Cardiac septum (tissue), 1 donor: ENCODE results near the gene CD300A. TPM values are rescaled to one million over a fixed set of nuclear protein-coding genes. Genes with fewer than 3 reads are reported as not detected.
"Not testable (repeated sequence)": the region's sequence is repeated elsewhere in the genome, so short reads cannot be mapped to it uniquely, and the experiment has no call there.

Experiments used
- DNase-seq: peaks from one replicate; pipeline ENCODE4 v3.0.0-alpha.2; 2020; ENCODE audit warnings: low spot score
- intact Hi-C: fragments of 100-400 bp; cut with DNase I; formaldehyde crosslinking; loops from one replicate; pipeline ENCODE4 v1.14.0; 2022
- total RNA-seq: library from RNA; stranded (reverse); fragmentation: NEBNext Ultra II Directional; extraction: Animal tissue kit (Norgen Biotek cat#: 25700); gene quantifications from one replicate; pipeline ENCODE4 v1.2.1, GENCODE V29; 2021
- donor health status: DM: no; HTN: no; CAD: no.

CD300A gene
- total RNA-seq, 1 donor from 2014 or later: 2.6 TPM

DNA sequence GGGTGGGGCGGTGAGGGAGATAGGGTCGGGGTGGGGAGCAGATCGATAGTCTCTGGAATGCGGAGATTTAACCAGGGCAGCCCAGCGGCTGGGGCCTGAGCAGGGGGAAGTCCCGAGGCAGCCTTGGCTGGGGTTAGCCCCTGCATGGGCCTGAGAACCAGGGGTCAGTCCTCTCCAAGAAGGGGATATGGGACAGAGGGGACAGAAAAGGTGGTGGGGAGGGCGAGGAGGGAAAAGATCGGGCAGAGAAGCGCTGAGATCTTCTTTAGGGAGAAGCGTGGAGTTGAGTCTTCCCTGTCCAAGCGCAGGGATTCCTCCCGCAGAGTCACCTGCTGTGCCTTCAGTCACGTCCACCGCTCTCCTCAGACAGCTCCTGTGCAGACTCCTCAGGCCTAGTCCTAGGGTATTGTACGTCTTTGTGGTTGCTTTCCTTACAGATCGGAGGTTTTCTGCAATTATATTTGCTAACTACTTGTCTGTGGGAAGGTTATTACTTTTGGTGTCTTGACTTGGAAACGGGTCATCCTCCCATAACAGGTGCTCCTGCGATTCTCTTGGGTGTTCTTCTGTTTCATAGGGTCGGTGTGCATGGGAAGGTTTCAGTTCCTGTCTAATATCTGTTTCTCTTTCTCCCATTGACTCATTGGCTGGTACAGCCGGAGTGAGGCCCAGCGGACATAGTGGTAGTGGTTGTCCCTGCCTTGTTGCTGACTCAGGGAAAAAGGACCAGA is 952 bp downstream of the CD300A start:
- intact Hi-C loops: no loop called here
- DNase-seq: no peak

DNA sequence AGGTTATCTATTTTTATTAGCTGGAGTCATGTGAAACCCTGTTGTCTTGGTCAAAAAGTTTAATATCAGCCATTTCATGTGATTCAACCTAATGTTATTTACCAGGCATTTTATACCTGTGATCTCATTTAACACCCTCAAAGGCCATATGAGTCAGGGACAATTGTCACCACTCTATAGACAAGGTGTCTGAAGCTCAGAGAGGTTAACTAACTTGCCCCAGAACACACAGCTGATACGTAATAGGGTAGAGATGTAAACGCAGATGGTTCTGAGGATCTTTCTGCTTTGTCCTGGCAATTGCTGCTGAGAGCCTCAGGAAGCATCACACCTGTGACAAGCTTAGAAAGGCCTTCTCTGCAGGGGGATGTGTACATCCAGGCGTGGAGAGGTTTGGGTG is 4.9 kb downstream of the CD300A start:
- intact Hi-C loops: no loop called here
- no peak for DNase-seq

DNA sequence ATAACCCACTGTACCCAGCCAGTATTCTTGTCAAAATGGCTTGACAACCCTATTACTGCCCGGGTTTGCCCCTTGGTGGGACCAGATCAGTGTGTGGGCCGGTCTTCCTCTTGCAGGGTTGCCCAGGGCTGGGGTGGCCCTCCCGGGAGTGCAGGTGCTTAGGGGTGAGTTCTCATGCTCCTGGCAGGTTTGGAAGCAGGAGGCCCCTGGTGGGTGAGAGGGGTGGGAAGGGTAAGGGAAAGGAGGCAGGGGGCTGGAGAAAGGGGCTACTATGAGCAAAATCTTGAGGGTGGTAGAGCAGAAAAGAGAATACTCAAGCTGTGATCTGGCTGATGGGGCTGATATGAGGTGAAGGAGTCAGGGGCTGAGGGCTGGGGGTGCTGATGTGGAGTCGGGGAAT is 6.5 kb downstream of the CD300A start:
- intact Hi-C loops: no loop called here
- no peak for DNase-seq

DNA sequence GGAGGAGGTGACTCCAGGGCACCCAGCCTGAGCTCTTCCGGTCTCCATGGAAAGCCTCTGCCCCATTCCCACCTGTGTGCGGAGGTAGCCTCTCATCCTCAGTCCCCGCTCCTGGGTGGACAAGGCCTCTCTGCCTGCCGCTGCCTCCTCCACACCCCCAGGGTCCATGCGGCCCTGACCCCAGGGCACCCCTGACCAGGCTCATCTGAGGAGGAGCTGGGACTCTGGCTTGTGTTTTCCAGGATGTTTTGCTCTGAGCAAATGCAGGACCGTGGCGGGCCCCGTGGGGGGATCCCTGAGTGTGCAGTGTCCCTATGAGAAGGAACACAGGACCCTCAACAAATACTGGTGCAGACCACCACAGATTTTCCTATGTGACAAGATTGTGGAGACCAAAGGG is 6.9 kb downstream of the CD300A start:
- DNase-seq: no peak
- intact Hi-C loops: no loop called here

DNA sequence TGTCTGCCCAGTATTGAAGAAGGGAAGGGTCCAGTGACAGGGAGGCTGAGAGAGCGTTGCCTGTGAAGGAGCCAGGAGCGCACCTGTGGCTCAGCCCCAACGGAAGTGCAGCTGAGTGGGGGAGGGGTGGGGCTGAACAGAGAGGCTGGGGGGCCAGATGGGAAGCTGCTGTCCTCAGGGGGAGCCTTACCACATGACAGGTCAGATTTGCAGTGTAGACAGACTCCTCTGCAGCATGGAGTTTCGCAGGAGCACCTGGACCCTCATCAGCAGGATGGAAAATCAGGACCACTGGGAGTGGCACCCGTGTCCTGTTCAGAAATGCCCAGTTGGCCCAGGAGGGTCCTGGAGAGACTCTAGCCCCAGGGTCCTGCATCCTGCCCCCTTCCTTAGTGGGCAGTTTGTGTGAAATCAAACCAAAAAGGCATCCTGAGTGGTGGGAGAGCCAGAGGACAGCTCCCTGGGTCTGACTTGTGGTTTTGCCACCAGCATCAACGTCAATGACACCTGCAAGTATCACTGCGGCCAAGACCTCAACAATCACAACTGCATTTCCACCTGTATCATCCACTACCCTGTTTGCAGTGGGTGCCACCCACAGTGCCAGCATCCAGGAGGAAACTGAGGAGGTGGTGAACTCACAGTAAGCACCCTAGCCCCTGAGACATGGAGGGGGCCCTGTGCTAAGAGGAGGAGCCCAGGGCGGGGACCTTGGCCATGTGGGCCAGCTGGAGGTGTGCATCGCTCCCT is 7.8 kb downstream of the CD300A start:
- intact Hi-C loops: no loop called here
- no peak for DNase-seq

DNA sequence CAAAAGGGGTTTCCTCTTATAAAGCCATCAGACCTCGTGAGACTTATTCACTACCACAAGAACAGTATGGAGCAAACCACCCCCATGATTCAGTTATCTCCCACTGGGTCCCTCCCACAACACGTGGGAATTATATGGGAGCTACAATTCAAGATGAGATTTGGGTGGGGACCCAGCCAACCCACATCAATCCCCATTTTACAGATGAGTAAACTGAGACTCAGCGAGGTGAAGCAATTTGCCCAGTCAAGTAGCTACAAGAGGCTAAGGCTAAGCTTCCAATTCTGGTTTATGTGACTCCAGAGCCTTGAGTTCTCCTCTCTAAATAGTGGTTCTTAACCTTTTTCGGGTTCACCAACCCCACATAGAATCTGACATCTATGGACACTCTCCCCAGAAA is 8.8 kb downstream of the CD300A start:
- DNase-seq: no peak
- intact Hi-C loops: no loop called here

DNA sequence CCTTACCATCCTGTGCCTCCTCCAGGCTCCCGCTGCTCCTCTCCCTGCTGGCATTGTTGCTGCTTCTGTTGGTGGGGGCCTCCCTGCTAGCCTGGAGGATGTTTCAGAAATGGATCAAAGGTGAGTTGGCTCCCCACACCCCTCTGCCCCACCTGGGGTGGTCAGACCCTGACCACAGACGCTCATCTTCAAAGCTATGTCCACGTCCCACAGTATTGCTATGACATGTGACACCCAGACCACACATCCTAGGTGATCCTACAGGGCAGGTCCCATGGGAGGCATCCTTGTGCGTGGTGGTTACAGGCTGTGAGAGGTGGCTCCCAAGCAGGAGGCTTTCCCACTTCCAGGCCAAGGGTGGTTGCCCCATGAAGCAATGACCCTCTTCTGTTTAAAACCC is 11.0 kb downstream of the CD300A start:
- intact Hi-C loops: no loop called here
- no peak for DNase-seq

DNA sequence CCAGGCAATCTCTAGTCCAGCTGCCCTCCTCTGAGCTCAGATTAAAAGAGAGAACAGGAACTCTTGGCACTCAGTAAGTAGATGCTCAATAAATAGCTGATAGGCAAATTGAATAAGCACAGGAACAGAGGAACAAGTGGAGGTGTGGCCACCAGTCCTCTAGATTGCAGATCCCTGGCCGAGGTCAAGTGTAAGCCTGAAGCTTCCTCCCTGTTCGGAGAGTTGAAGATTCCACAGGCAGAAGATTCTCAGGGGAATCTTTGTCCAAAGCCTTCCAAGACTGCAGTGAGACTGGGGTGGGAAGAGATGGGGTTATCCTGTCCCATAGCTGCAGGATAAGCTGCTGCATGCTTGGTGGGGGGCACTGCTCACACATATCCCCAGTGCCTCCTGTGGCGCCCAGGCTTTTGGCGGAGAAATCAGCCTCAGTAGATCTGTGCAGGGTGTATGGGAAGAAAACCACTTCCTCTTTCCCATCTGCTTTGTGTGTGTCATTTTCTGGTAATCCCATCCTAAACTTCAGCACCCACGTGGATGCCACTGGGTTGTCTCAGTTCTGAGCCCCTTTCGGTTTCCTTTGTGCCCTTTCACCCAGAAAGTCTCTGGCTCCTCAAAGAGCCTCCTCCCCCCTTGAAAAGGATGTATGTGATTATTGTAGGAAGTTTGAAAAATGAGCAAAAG is 12.1 kb downstream of the CD300A start:
- intact Hi-C loops: no loop called here
- no peak for DNase-seq

DNA sequence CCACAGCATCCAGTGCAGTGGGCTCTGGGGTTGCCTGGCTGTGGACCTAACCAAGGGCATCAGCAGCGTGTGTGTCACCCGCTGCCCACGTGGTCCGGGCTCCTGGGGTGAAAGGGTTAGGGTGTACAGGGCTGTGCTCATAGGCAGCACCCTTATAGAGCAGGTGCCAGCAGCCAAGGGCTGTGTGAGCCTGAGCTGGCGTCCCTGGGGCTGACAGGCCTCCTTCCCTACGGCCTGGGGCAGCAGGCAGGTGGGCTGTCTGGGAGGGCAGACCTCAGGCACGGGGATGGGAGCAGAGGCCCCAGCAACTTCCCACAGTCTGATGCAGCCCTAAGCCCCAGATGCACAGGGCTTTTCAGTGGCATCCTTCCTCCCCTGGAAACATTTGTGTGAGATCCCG is 13.9 kb downstream of the CD300A start:
- intact Hi-C loops: no loop called here
- DNase-seq: no peak

DNA sequence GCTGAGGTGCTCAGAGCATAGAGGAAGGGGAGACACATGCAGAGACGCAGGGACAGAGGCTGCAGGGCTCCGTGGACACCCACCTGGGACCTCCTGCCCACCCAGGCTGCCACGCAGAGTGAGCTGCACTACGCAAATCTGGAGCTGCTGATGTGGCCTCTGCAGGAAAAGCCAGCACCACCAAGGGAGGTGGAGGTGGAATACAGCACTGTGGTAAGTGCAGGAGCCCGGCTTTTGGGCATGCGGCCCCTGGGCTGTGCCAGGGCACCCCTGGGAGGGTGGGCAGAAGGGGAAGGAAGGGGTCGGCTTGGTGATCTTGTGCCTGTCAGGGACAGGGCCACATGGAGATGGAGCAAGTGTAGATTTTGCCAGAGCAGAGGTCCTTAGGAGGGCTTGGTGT is 15.2 kb downstream of the CD300A start:
- DNase-seq: no peak
- intact Hi-C loops: no loop called here

DNA sequence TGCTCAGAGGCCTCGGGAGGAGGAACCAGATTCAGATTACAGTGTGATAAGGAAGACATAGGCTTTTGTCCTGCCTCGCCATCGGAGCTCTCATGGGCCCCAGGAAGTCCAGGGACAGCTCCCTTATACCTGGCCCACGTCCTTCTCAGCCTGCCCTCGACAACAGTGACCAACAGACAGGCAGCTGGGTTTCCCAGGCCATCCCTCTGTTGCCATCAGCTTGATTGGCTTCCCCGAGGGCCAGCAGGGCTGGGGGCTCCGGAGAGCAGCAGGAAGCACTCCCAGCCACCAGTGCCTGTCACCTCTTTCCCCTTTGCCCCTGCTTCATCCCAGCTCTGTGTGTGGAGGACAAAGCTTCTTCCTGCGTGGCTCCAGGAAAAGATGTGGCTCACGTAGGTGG is 17.6 kb downstream of the CD300A start:
- DNase-seq: peak; percentile 60
- intact Hi-C loops: no loop called here

DNA sequence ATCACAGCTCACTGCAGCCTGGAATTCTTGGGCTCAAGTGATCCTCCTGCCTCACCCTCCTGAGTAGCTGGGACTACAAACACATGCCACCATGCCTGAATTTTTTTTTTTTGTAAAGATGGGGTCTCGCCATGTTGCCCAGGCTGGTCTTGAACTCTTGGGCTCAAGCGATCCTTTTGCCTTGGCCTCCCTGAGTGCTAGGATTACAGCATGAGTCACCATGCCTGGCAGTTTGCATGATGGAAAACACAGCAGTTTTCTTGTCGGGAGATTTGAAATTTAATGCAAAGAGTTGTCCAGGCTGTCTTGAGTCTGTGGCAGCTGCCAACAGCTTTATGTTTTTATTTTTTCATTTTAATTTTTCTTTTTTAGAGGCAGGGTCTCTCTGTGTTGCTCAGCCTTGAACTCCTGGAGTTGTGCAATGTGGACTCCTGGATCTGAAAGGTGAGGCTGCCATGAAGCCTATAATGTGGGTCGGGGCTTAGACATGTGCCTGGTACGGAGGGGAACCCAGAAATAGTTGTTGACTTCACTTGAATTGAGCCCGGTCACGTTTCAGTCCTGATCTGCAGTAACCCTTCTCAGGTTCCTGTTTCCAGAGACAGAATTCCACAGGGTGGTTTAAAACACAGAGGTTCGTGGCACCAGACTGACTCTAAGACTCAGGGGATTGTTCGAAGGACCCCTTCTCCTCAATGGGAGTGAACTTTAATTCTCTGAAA is 18.7 kb downstream of the CD300A start:
- no peak for DNase-seq
- intact Hi-C loops: loop anchor here (1.0 kb wide), 1 partner anchor 19 kb away; the partner anchor contains the start of gene CD300A

DNA sequence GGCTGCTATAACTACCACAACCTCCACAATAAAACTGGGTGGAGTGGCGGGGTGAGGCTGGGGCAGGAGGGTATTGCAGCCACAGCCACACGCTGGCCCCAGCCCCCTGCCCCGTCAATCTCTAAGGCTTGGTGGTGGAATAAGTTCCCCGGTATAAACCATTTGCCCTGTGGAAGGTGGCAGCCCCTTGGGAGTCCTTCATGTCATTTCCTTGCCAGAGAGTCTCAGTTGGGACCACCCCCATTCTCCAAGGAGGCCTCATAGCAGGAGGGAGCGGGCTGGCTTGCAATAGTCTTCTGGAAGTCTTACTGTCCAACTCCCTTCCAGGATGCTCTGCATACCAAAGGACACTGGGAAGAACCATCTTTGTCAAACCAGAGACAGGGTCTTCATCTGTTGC is 19.4 kb downstream of the CD300A start:
- intact Hi-C loops: loop anchor here (1.0 kb wide), 1 partner anchor 20 kb away; the partner anchor contains the start of gene CD300A
- peak; percentile 50 for DNase-seq

DNA sequence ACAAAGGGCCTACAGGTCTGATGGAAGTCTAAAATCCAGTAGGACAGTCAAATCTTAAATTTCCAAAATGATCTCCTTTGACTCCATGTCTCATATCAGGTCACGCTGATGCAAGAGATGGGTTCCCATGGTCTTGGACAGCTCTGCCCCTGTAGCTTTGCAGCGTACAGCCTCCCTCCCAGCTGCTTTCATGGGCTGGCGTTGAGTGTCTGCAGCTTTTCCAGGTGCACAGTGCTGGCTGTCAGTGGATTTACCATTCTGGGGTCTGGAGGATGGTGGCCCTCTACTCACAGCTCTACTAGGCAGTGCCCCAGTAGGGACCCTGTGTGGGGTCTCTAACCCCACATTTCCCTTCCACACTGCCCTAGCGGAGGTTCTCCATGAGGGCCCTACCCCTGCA is 21.8 kb downstream of the CD300A start:
- intact Hi-C loops, DNase-seq: not testable (repeated sequence)

DNA sequence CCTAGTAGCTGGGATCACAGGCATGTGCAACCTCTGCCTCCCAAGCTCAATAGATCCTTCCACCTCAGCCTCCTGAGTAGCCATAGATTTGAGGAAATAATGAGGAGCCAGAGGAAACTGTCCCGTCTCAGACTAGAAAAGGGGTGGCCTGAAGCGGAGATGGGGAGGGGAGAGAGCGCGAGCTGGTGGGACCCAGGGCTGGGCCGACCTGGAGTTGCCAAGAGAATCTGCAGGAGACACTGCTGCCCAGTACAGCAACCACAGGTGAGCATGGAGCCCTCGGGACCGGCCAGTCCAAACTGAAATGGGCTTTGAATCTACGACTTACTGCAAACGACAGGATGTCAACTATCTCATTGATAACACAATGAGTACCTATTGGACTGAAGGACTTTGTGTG is 24.3 kb downstream of the CD300A start:
- DNase-seq: peak; percentile 44
- intact Hi-C loops: no loop called here

DNA sequence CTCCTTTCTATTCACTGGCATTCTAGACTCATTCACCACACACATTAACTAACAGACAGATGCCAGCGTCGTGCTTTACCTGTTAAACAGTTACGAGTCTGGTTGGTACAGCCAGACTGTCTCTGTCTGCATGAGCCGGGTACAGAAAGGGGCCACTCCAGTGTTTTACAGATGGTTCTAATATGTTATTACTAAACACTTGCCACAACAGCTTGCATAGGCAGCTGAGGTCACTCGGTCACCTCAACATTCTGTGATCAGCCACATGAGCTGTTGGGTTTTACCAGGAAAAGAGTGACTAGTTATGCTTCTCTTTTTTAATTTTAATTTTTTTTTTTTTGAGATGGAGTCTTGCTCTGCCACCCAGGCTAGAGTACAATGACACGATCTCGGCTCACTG is 25.2 kb downstream of the CD300A start:
- DNase-seq: peak; percentile 15

DNA sequence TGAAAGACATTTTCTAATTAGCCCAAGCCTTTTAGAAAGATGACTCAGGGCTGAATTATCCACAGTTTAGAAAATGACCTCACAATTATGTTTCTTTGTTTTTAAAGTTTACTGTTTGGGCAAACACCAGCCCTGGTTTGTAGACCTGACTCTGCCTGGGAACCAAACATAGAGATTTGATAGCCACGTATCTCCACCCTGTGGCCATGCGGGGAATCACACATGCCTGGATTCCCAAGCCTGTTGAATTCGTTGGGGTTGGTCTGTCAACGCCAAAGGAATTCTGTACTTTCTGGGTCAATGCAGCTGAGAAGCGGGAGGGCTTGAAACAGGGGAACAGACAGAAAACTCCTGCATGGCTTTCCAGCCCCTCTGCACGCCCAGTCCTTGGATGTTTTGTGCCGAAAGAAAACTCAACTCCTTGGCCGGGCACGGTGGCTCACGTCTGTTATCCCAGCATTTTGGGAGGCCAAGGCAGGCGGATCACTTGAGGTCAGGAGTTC is 26.9 kb downstream of the CD300A start:
- intact Hi-C loops: loop anchor here (1.0 kb wide), 1 partner anchor 125 kb away; no protein-coding TSS in a partner anchor
- peak; percentile 84 for DNase-seq

More for the DNA sequence above, 25.2 kb downstream of the CD300A start:
- intact Hi-C loops: no loop called here

DNA sequence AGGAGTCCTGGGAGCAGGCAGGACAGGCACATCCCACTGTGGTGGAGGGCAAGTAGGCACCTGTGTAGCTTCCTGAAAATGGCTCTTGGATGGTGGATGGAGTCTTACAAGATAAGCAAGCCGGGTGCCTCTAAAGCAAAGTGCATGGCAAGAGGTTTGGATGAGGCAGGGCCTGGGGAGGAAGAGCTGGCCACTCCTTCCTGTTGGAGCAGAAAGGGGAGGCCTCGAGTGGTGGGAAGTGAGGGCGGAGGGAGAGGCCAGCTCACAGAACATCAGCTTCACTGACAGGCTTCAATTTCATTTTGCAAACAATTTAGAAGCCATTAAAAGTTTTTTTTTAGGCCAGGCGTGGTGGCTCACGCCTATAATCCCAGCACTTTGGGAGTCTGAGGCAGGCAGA is 31.0 kb downstream of the CD300A start:
- peak; percentile 51 for DNase-seq
- intact Hi-C loops: no loop called here

DNA sequence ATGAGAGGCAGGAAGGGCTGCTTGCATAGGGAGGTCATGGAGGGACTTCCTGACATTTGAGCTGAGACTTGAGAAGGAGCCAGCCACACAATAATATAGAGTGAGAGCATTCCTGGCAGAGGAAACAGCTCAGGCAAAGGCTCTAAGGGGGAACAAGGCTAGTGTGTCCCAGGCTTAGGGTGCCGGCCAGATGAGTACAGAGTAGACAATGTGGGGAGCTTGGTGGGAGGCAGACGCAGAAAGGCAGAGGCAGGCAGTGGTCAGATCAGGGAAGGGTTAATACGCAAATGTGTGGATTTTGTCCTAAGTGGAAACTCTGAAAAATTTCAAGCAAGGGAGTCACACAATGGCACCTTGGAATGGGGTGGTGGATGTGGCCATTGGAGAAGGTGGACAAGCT is 33.6 kb downstream of the CD300A start:
- intact Hi-C loops: no loop called here
- DNase-seq: peak; percentile 59

DNA sequence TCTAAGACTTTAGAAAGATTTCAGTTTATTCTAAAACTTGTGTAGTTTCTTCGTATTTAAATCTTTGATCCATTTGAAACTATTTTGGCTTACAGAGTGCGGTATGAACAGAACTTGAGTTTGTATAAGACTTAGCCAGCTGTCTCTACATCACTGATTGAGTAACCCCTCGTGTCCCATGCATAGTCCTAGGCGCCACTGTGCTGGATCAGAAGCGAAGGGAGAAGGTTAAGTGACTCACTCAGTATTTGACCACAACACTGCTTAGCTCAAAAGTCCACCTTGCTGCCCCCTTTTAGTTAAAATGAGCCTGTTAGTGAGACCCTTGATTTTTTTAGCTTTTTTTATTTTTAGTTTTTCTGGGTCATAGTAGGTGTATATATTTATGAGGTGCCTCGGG is 36.4 kb downstream of the CD300A start:
- intact Hi-C loops: no loop called here

More for the DNA sequence above, 36.4 kb downstream of the CD300A start:
- peak; percentile 55 for DNase-seq
